Activated T-helper 1 cell treated with anti-CD3 and anti-CD28 coated beads, Interleukin-2, amount 50 U/mL, for 16 hours (primary cell): Measurements from ENCODE around the gene WNT9B.

Source experiments
- DNase-seq, 2 donors: peaks; one replicate each; pipeline ENCODE4 v3.0.0-alpha.2; 2020; ENCODE audit warnings: low read depth in 1 of 2, low spot score in 1 of 2

The WNT9B gene

GRCh38 chr17:46879101-46879500, 27.7 kb downstream of the WNT9B start:
- no peak for DNase-seq

DNA sequence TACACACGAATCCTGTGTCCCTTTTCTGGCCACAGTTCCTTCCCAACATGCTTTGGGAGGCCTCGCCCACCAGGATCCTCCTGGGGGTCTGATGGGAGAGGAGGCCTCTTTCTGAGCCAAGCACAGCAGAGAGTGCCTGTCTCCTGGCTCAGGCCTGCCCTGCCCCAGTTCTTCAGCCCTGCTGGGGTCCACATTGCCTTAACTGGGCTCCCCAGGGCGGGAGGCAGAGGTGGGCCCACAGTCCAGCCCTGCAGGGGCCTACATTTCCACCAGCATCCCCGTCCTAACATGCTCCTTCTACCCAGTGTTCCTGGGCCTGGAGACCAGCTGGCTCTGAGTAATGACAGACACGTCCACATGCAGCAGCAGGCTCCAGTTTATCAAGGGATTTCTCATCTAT, 29.6 kb downstream of the WNT9B start:
- DNase-seq, result no peak

DNA sequence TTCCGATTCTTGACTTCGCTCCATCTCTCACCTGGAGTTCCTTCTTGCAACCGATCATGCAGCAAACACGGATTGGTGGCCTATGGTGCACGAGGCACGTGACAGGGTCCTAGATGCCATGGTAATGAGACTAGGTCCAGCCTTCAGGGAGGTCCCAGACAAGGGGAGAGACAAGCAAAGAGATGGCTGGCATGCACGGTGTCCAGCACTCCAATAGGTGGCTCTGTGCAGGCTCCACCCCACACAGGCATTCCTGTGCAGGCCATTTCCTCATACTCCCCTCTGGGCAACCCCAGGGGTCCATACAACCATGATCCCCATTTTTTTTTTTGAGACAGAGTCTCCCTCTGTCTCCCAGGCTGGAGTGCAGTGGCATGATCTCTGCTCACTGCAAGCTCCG, 31.3 kb downstream of the WNT9B start:
- no peak for DNase-seq

DNA sequence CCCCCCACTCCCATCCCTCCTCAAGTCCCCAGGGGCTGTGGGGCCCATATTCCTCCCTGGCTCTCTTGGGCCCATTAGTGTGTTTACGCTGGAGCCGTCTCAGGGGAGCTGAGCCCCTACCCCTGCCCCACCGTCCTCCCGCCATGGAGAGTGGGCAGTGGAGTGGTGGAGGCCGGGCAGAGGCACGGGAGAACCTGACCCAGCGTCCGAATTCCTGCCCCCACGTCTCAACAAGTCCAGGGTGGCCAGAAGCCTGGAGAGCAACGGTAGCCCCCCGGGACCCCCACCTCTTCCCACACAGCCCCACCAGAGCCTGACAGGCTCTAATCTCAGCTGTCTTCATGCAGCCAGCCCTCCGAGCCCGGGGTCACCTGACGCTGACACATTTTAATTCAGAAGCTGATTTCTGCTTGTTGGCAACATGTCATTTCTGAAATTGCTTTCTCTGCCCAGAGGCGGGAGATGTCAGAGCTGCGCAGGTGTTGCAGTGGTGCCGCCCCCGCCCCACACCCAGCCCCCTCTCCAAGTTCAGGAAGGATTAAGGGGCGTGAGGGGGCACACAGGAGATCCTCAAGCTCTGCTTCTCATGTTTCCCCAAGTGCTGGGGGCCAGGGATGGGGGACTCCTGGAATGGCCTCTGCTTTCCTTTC, 32.6 kb downstream of the WNT9B start:
- DNase-seq, result no peak

DNA sequence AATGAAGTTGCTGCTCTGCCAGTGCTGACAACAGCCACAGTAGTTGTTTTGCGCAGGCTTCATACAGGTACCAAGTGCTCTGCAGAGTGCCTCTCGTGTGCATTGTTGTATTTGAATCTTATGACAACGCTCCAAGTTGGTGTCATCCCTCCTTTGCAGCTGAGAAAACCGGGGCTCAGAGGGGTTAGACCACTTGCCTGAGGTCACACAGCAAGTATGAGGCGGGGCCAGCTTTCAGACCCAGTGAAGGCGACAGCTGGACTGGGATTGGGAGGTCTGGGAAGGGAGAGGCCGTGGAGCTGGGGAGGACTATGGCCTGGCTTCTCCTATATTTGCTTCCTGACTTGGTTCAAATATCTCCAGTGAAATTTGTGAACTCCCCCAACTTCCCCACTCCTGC, 33.2 kb downstream of the WNT9B start:
- DNase-seq, result no peak

DNA sequence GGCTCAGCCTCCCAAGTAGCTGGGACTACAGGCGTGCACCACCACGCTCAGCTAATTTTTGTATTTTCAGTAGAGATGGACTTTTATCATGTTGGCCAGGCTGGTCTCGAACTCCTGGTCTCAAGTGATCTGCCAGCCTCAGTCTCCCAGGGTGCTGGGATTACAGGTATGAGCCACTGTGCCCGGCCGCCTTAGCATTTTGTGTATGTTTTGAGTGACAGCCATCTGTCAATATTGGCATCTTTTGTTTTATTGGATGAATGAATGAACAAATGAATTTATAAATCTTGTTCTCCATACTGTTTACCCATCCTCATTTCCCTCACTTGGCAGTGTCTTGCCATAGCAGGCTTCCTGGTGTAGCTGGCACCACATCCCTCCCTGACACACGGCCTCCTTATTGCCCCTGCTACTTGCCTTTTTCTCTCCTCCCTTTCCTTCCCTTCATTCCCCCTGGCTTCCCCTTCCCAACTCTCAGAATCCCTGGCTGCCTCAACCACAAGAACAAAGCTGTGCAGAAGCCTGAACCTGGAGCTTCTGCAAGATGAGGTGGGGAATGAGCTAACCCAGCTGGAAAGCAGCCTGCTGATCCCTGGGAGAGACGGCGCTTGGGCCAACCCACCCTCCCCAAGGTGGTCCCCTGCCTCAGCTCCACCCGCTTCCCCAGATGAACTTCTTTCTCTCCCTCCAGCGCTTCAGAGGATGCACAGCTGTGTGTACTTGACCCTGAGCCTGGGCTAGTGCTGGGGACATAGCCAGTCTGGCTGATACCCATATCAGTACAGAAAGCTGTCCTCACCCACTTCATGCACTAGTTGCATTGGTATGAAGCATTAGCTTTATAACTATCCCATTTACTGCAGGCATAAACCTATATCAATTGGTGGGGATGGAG, 34.3 kb downstream of the WNT9B start:
- no peak for DNase-seq

DNA sequence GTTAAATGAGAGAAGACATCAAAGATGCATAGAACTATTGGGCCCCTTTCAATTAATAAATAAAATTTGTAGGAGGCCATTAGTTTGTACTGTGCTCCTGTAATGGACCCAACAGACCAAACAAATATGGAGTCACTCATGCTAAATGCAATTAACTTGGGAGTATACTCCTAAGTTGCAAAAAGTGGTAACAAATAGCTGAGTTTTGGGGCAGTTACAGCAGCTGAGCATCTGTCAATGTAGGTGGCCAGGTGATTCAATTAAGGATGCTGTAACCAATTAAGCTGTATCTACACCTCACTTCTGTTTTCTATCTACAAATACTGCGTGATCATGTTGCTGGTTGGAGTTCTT, 34.9 kb downstream of the WNT9B start:
- no peak for DNase-seq

- no peak for DNase-seq
These were observed 36.3 kb downstream of the WNT9B start for GRCh38 chr17:46887717-46888116.

GRCh38 chr17:46888727-46889126, 37.3 kb downstream of the WNT9B start:
- no peak for DNase-seq

GRCh38 chr17:46889519-46889918, 38.1 kb downstream of the WNT9B start:
- no peak for DNase-seq

GRCh38 chr17:46889992-46890564, 38.7 kb downstream of the WNT9B start:
- no peak for DNase-seq

DNA sequence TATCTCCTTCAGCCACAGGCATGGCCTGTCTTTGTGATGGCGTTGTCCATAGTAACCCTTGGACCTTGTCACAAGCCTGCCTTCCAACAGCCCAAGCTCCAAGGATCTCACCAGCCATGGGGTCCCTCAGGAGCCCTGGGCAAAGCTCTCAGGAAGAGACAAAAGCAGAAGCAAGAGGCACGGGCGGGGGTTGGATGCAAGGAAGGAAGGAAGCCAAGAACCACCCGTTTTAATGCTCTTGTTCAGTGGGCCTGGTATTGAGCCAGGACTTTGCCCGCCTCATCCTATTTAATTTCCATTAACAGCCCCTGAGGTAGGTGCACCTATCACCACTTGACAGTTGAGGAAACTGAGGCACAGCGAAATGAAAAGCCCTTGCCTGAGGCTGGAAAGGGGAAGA, 39.3 kb downstream of the WNT9B start:
- no peak for DNase-seq

DNA sequence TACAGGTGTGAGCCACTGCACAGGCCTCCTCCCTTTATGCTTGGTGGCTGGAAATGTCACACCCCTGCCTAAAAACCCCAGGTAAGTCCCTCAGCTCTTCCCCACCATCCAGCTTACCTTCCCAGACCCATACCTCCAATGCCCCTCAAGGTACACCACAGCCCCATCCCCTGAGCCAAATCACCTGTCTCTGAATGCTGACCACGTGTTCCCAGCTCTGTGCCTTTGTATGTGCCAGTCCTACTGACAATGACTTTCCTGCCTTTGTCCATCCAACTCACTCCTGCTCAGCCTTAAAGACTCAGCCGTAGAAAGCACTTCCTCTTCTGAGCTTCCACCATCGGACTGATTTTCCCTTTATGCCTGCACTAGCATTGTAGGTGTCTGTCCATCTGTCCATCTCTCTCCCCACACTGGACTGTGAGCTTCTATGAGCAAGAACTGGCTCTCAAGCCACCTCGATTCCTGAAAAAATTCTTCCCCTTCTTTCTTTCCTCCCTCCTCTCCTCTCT, 40.9 kb downstream of the WNT9B start:
- DNase-seq, result no peak

GRCh38 chr17:46894024-46894423, 42.6 kb downstream of the WNT9B start:
- DNase-seq, result no peak

DNA sequence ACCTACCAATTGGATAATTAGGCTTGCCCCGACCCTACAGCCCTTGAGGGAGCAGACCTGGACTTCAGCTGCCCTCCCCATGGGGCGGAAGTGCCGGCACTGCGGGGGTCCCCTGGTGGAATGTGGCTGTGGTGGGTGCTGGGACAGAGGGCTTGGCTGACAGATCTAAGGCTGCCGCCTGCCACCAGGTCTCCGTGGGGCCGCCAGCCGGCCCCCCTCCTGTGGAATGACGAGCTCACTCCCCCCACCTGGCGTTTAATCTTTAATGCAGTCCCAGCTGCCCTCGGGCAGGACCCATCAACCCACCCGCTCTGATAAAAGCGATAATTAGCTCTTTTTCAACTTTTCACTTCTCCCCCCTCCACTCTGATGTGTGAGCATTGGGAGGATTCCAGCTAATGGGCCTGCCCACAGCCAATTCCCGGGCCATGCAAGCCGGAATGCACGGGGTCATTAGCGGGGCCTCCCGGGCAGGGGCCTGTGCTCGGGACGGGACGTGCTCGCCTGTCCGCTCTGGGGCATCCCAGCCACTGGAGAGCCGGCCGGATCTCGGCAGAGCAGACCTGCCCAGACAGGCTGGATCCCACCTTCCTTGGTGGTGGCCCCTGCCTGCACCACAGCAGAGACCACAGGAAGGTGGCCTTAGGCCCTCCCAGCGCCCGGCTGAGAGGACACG, 43.2 kb downstream of the WNT9B start:
- no peak for DNase-seq

DNA sequence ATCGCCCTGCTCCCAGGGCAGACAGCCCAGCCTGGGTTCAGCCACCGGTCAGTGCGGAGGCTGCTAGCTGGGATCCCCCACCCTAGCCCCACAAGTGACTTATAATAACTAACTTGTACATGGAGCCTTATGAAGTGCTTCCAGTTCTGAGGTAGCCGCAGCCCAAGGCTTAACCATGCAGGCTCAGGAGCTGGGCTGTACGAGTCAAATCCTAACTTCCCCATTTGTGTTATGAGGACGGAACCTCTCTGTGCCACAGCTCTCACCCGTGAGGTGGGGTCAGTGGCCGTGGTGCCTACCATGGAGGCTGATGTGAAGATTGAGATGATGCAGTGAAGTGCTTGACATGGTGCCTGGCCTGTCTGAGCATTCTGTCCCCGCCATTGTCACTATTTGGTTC, 43.8 kb downstream of the WNT9B start:
- DNase-seq, result no peak

GRCh38 chr17:46896991-46897390, 45.6 kb downstream of the WNT9B start:
- DNase-seq, result no peak

- no peak for DNase-seq
These were observed 47.0 kb downstream of the WNT9B start for GRCh38 chr17:46898364-46898763.

DNA sequence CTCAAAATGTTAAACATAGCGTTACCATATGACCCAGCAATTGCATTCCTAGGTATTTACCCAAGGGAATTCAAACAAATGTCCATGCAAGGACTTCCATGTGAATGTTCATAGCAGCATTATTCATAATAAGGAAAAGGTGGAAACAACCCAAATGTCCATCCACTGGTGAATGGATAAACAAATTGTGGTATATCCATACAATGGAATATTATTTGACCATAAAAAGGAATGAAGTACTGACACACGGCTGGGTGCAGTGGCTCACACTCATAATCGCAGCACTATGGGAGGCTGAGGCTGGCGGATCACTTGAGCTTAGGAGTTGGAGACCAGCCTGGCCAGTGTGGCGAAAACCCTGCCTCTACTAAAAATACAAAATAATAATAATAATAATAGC, 47.5 kb downstream of the WNT9B start:
- no peak for DNase-seq

GRCh38 chr17:46901291-46901690, 49.9 kb downstream of the WNT9B start:
- DNase-seq, result no peak

DNA sequence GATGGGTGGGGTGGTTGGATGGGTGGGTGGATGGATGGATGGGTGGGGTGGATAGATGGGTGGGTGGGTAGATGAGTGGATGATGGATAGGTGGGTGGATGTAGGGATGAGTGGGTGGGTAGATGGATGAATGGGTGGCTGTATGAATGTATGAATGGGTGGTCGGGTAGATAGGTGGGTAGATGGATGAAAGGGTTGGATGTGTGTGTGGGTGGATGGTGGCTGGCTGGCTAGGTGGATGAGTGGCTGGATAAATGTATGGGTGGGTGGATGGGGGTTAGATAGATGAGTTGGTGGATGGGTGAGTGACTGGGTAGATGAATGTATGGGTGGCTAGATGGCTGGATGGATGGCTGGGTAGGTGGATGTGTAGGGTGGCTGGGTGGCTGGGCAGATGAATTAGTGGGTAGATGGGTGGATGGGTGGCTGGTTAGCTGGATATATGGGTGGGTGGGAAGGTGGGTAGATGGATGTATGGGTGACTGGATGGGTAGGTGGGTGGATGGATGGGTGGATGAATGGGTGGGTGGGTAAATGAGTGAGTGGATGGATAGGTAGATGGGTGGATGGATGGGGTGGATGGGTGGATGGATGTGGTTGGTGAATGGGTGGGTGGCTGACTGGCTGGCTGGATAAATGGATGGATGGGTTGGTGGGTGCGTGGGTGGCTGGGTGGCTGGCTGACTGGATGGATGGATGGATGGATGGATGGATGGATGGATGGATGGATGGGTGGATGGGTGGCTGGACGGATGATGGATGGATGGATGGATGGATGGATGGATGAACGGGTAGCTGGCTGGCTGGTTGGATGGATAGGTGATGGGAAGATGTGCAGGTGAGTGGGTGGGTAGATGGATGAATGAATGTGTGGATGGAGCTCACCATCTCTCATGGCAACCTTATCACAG, 52.6 kb downstream of the WNT9B start:
- DNase-seq, result no peak
